Kidney epithelial cell (primary cell): ENCODE results near the gene GCK. TPM values are rescaled to one million over a fixed set of nuclear protein-coding genes. Genes with fewer than 3 reads are reported as not detected.

Experiments
- DNase-seq: peaks from one replicate; pipeline ENCODE4 v3.0.0-alpha.2; 2010; ENCODE audit warnings: low read depth
- H3K27me3 ChIP-seq: 2 replicates; pipeline ENCODE4 v1.6.0; 2011; ENCODE audit warnings: low read length; ENCODE audit not compliant: control insufficient read depth, insufficient read depth
- H3K36me3 ChIP-seq: 2 replicates; pipeline ENCODE4 v1.5.1; 2011; ENCODE audit warnings: low read length; ENCODE audit not compliant: control insufficient read depth, insufficient read depth
- H3K4me3 ChIP-seq: 2 replicates; pipeline ENCODE4 v1.5.1; 2011; ENCODE audit warnings: low read depth, mild to moderate bottlenecking, control low read depth, low read length
- CTCF ChIP-seq: IDR thresholded peaks from 2 replicates; pipeline ENCODE4 v1.5.1; 2011; ENCODE audit warnings: mild to moderate bottlenecking, moderate library complexity, low read length, control low read depth, inconsistent platforms; ENCODE audit not compliant: insufficient read depth, poor library complexity, severe bottlenecking
- total RNA-seq: library from RNA; depleted of rRNA; stranded (reverse); fragments of >200 nt; gene quantifications from 2 replicates; pipeline ENCODE4 v1.2.3, GENCODE V29; 2015

The GCK gene
- total RNA-seq, 1 donor from 2014 or later, result 2.3 TPM

- DNase-seq, result no peak
- no peaks in the 10 kb centered on the region for H3K27me3 ChIP-seq
- no peak overlapping the region for H3K4me3 ChIP-seq
- H3K36me3 ChIP-seq, result peaks cover 7% of the 10 kb centered on the region
- no peak for TF ChIP-seq CTCF
Measured at GRCh38 chr7:44110719-44111635, 78.3 kb downstream of the GCK start.

GRCh38 chr7:44109991-44110390 lies 79.2 kb downstream of the GCK start:
- no peaks in the 10 kb centered on the region for H3K27me3 ChIP-seq
- no peak for TF ChIP-seq CTCF
- H3K36me3 ChIP-seq, result peaks cover 6% of the 10 kb centered on the region

GRCh38 chr7:44108768-44109750 lies 80.2 kb downstream of the GCK start:
- TF ChIP-seq CTCF, result no peak
- DNase-seq, result no peak
- Histone ChIP-seq H3K4me3 (no peak overlapping the region), H3K36me3 (peaks cover 5% of the 10 kb centered on the region), H3K27me3 (no peaks in the 10 kb centered on the region)

More at GRCh38 chr7:44109991-44110390, 79.2 kb downstream of the GCK start:
- H3K4me3 ChIP-seq, result no peak overlapping the region
- no peak for DNase-seq

- no peaks in the 10 kb centered on the region for H3K27me3 ChIP-seq
- peaks cover 5% of the 10 kb centered on the region for H3K36me3 ChIP-seq
Measured at GRCh38 chr7:44107961-44108767, 81.1 kb downstream of the GCK start.

More at GRCh38 chr7:44107961-44108767, 81.1 kb downstream of the GCK start:
- no peak overlapping the region for H3K4me3 ChIP-seq
- no peak for TF ChIP-seq CTCF
- DNase-seq, result no peak
